Nephron (organoid): ENCODE data around the gene GPR171.
"Not testable (repeated sequence)": the region's sequence is repeated elsewhere in the genome, so short reads cannot be mapped to it uniquely, and the experiment has no call there.

Source experiments
- H3K27ac Mint-ChIP-seq, 3 experiments: 2 replicates each; pipeline ENCODE4 v1.8.0; 2020; ENCODE audit warnings: mixed read lengths in 3 of 3, mild to moderate bottlenecking in 2 of 3, moderate library complexity in 1 of 3
- H3K27me3 Mint-ChIP-seq: 2 replicates; pipeline ENCODE4 v1.8.0; 2021; ENCODE audit warnings: low read depth, mild to moderate bottlenecking, moderate library complexity, mixed read lengths
- H3K36me3 Mint-ChIP-seq: 2 replicates; pipeline ENCODE4 v1.8.0; 2020; ENCODE audit warnings: low read depth, mixed read lengths
- H3K4me1 Mint-ChIP-seq: 2 replicates; pipeline ENCODE4 v1.8.0; 2020; ENCODE audit warnings: mixed read lengths
- H3K4me3 Mint-ChIP-seq, 3 experiments: 2 replicates each; pipeline ENCODE4 v1.8.0; 2020; ENCODE audit warnings: mild to moderate bottlenecking in 3 of 3, mixed read lengths in 3 of 3, moderate library complexity in 2 of 3
- H3K9me3 Mint-ChIP-seq: 2 replicates; pipeline ENCODE4 v1.8.0; 2020; ENCODE audit warnings: mixed read lengths
- TF ChIP-seq, protein P1 (sequence below), 3 experiments: fragments of 200-600 bp; sonication (generic); IDR thresholded peaks; one replicate each; pipeline ENCODE4 v1.5.0; 2021; ENCODE audit warnings: antibody characterized with exemption in 3 of 3; ENCODE audit not compliant: unreplicated experiment in 3 of 3

GPR171 gene

DNA sequence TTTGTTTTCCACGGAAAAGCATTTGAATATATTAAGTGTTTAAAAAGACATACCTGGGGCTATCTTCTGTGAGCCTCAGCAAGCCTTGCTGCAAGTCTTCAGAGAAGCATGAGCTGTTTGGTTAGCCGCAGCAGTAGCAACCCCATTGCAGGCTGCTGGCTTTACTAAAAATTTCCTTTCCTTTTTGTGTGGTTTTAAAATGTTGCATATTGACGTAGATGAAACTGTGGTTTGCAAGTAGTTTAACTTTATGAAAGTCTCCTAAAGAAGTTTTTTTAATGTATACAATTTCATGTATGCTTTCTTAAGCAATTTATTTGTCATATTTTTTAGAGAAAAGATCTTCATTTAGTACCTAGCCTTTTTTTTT is at the start of gene GPR171:
Gene GPR171, minus strand, starts transcription at position 166 of the 370 bp plus-strand sequence. CDS start 3,830 bp downstream, outside the sequence.
- Mint-ChIP-seq H3K4me1 (no peaks in the 10 kb centered on the region), H3K27ac (no peak within 1 kb of the TSS), H3K4me3 (no peak within 1 kb of the TSS), H3K36me3 (peaks cover 4% of the 10 kb centered on the region), H3K27me3 (no peaks in the 10 kb centered on the region), H3K9me3 (no peaks in the 10 kb centered on the region)
- TF ChIP-seq, protein P1, sequence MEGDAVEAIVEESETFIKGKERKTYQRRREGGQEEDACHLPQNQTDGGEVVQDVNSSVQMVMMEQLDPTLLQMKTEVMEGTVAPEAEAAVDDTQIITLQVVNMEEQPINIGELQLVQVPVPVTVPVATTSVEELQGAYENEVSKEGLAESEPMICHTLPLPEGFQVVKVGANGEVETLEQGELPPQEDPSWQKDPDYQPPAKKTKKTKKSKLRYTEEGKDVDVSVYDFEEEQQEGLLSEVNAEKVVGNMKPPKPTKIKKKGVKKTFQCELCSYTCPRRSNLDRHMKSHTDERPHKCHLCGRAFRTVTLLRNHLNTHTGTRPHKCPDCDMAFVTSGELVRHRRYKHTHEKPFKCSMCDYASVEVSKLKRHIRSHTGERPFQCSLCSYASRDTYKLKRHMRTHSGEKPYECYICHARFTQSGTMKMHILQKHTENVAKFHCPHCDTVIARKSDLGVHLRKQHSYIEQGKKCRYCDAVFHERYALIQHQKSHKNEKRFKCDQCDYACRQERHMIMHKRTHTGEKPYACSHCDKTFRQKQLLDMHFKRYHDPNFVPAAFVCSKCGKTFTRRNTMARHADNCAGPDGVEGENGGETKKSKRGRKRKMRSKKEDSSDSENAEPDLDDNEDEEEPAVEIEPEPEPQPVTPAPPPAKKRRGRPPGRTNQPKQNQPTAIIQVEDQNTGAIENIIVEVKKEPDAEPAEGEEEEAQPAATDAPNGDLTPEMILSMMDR (IDR thresholded peaks at IDR 0.05; ENCODE audit: unreplicated experiment in 3 of 3), result no peak

DNA sequence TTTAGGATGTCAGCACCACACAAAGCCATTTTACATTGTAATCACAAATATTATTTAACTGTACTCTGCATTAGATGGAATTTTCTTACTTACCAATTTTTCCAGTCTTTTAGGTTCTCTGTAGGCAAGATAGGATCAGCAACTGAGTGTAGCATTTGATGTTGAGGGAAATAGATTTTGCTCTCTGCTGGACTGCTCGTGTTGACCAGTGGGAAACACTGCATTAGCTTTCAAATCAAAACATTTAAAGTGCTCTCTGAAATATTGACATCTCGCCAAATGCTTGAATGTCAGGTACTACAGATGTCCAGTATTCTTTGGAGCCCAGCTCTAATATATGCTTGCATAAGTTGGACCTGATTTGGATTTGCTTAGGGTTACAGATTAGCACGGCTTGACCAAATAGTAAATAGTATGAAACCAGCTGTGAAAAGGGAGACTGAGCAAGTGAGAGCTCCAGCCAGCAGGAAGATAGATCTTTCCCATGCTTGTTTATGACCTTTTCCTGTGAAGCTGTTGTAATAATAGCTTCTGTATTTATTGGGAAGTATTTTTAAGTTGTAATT is 45.8 kb upstream of the GPR171 start:
- TF ChIP-seq, protein P1 (IDR thresholded peaks at IDR 0.05; ENCODE audit: unreplicated experiment in 3 of 3), result no peak
- Mint-ChIP-seq H3K4me1 (peaks cover 10% of the 10 kb centered on the region), H3K9me3 (no peaks in the 10 kb centered on the region), H3K27me3 (no peaks in the 10 kb centered on the region), H3K4me3 (no peak overlapping the region), H3K27ac (no peak overlapping the region), H3K36me3 (no peaks in the 10 kb centered on the region)

- H3K27ac Mint-ChIP-seq, H3K4me1 Mint-ChIP-seq, H3K27me3 Mint-ChIP-seq, H3K4me3 Mint-ChIP-seq, H3K9me3 Mint-ChIP-seq, H3K36me3 Mint-ChIP-seq: not testable (repeated sequence)
These were observed 39.0 kb upstream of the GPR171 start for GRCh38 chr3:151242006-151242405.

- TF ChIP-seq, protein P1 (IDR thresholded peaks at IDR 0.05; ENCODE audit: unreplicated experiment in 3 of 3), result no peak
- peaks cover 7% of the 10 kb centered on the region for H3K36me3 Mint-ChIP-seq
- peaks cover 5% of the 10 kb centered on the region for H3K27me3 Mint-ChIP-seq
- no peaks in the 10 kb centered on the region for H3K9me3 Mint-ChIP-seq
- H3K4me1 Mint-ChIP-seq, result peaks cover 5% of the 10 kb centered on the region
- no peak overlapping the region for H3K27ac Mint-ChIP-seq
- H3K4me3 Mint-ChIP-seq, result no peak overlapping the region
These were observed 33.7 kb upstream of the GPR171 start for GRCh38 chr3:151236736-151237135.

GRCh38 chr3:151236316-151236715 is 33.3 kb upstream of the GPR171 start:
- Mint-ChIP-seq H3K4me3 (no peak overlapping the region), H3K27me3 (peaks cover 5% of the 10 kb centered on the region), H3K9me3 (no peaks in the 10 kb centered on the region), H3K36me3 (peaks cover 2% of the 10 kb centered on the region), H3K27ac (no peak overlapping the region), H3K4me1 (peaks cover 5% of the 10 kb centered on the region)
- TF ChIP-seq, protein P1 (IDR thresholded peaks at IDR 0.05; ENCODE audit: unreplicated experiment in 3 of 3), result no peak

GRCh38 chr3:151234825-151235224 is 31.8 kb upstream of the GPR171 start:
- Mint-ChIP-seq H3K4me1 (peaks cover 5% of the 10 kb centered on the region), H3K36me3 (no peaks in the 10 kb centered on the region), H3K4me3 (no peak overlapping the region), H3K27ac (no peak overlapping the region), H3K9me3 (no peaks in the 10 kb centered on the region), H3K27me3 (peaks cover 5% of the 10 kb centered on the region)
- TF ChIP-seq, protein P1 (IDR thresholded peaks at IDR 0.05; ENCODE audit: unreplicated experiment in 3 of 3), result no peak
